Measurements from ENCODE around the gene TNPO3.
"Not testable (repeated sequence)": the region's sequence is repeated elsewhere in the genome, so short reads cannot be mapped to it uniquely, and the experiment has no call there.

The TNPO3 gene

GRCh38 chr7:129043012-129043411, 11.9 kb downstream of the TNPO3 start:
- in situ Hi-C loops (cut with MboI; ENCODE audit: low pct_unique_long_range_greater_than_20kb, low sequenced_read_pairs, unreplicated experiment), result no loop called here
- DNase-seq (ENCODE audit: low spot score), result no peak
- no peak for TF ChIP-seq CTCF (IDR thresholded peaks at IDR 0.05; ENCODE audit: extremely low read depth, insufficient read depth, missing control alignments)

GRCh38 chr7:129041142-129042085, 13.5 kb downstream of the TNPO3 start:
- no peak for TF ChIP-seq CTCF (IDR thresholded peaks at IDR 0.05; ENCODE audit: extremely low read depth, insufficient read depth, missing control alignments)
- in situ Hi-C loops (cut with MboI; ENCODE audit: low pct_unique_long_range_greater_than_20kb, low sequenced_read_pairs, unreplicated experiment), result no loop called here

DNA sequence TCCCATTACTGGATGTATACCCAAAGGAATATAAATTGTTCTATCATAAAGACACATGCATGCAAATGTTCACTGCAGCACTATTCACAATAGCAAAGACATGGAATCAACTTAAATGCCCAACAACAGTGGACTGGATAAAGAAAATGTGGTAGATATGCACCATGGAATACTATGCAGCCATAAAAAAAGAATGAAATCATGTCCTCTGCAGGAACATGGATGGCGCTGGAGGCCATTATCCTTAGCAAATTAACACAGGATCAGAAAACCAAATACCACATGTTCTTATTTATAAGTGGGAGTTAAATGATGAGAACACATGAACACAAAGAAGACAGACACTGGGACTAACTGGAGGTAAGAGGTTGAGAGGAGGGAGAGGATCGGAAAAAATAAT, 16.4 kb downstream of the TNPO3 start:
- in situ Hi-C loops (cut with MboI; ENCODE audit: low pct_unique_long_range_greater_than_20kb, low sequenced_read_pairs, unreplicated experiment); DNase-seq (ENCODE audit: low spot score): not testable (repeated sequence)

More at GRCh38 chr7:129041142-129042085, 13.5 kb downstream of the TNPO3 start:
- no peak for DNase-seq (ENCODE audit: low spot score)

DNA sequence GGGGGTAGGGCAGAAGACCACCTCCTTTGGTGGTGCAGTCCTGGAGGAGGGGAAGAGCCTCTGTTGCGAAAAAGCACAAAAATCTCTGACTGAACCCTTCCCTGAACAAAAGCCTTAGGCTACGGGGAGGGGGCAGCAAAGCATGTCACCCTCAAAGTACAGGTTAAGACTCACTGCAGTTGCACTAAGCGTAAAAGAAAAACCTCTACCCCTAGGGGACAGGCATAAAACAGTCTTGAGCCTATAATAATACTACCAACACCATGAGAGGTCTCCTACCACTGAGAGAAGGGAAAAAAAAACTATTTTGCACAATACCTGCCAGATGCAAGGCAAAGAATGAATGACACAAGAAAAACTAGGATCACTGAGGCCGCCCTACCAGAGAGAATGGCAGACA, 17.3 kb downstream of the TNPO3 start:
- TF ChIP-seq CTCF (IDR thresholded peaks at IDR 0.05; ENCODE audit: extremely low read depth, insufficient read depth, missing control alignments), result no peak
- in situ Hi-C loops (cut with MboI; ENCODE audit: low pct_unique_long_range_greater_than_20kb, low sequenced_read_pairs, unreplicated experiment), result no loop called here
- DNase-seq (ENCODE audit: low spot score), result no peak

GRCh38 chr7:129032017-129032416, 22.9 kb downstream of the TNPO3 start:
- in situ Hi-C loops (cut with MboI; ENCODE audit: low pct_unique_long_range_greater_than_20kb, low sequenced_read_pairs, unreplicated experiment), result no loop called here
- no peak for DNase-seq (ENCODE audit: low spot score)
- no peak for TF ChIP-seq CTCF (IDR thresholded peaks at IDR 0.05; ENCODE audit: extremely low read depth, insufficient read depth, missing control alignments)

- in situ Hi-C loops (cut with MboI; ENCODE audit: low pct_unique_long_range_greater_than_20kb, low sequenced_read_pairs, unreplicated experiment), result no loop called here
- DNase-seq (ENCODE audit: low spot score), result no peak
- no peak for TF ChIP-seq CTCF (IDR thresholded peaks at IDR 0.05; ENCODE audit: extremely low read depth, insufficient read depth, missing control alignments)
These were observed 24.5 kb downstream of the TNPO3 start for GRCh38 chr7:129030440-129030839.

- in situ Hi-C loops (cut with MboI; ENCODE audit: low pct_unique_long_range_greater_than_20kb, low sequenced_read_pairs, unreplicated experiment), result no loop called here
- no peak for DNase-seq (ENCODE audit: low spot score)
- TF ChIP-seq CTCF (IDR thresholded peaks at IDR 0.05; ENCODE audit: extremely low read depth, insufficient read depth, missing control alignments), result no peak
These were observed 30.8 kb downstream of the TNPO3 start for GRCh38 chr7:129024125-129024524.
